HG03442 (cell line): Measurements from ENCODE around the gene DAO.
"Not testable (repeated sequence)": the region's sequence is repeated elsewhere in the genome, so short reads cannot be mapped to it uniquely, and the experiment has no call there.

ENCODE experiments used
- ATAC-seq: cut with Tn5 transposase; IDR thresholded peaks from one replicate; pipeline ENCODE4 v1.9.1; 2021; ENCODE audit warnings: mild to moderate bottlenecking, moderate library complexity; ENCODE audit not compliant: unreplicated experiment

Gene DAO

GRCh38 chr12:108849660-108850059, 30.2 kb upstream of the DAO start:
- ATAC-seq = no peak

- ATAC-seq = peak; percentile 44
Observed at GRCh38 chr12:108850854-108851573, 28.9 kb upstream of the DAO start.

DNA sequence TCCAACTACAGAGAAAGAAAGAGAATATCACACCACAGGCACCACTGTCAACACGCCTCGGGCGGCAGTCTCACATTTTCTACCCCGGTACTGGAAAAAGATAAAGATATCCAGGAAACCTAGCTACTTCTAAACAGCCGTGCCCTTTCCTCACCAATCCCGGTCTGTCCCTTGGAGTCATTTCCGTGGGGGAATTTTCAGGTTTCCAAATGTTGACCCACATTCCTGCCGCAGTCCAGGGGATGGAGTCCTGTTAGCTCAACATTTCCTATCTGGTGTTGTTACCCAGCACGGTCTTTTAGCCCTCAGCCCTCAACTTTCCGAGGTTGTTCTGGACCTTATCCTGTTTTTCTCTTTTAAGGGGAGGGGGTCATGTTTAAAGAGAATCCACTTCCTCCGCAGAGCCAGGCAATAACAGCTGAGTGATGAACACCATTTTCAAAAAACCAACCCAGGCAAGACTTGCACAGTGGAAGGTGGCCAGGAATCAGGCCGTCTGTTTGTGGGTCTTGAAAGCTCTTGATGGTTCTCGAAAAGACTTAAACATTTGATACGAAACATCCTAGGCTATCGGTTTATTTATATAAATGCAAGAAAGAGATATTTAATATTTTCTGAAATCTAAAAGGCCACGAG, 27.1 kb upstream of the DAO start:
- ATAC-seq = no peak

DNA sequence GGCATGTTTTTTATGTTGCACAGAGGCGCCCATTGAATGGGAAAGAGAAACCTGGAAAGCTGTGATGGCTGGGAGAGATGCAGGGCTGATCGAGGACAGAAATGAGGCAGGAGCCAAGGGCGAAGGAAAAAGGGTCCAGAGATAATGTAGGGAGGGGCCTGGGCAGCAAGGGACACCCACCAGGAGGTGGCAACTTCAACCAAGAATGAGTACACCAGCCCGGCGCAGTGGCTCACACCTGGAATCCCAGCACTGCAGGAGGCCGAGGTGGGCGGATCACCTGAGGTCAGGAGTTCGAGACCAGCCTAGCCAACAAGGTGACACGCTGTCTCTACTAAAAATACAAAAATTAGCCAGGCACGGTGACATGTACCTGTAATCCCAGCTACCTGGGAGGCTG, 26.5 kb upstream of the DAO start:
- ATAC-seq = no peak

GRCh38 chr12:108853981-108854446, 25.9 kb upstream of the DAO start:
- no peak for ATAC-seq

GRCh38 chr12:108854451-108855283, 25.2 kb upstream of the DAO start:
- ATAC-seq = no peak

GRCh38 chr12:108855284-108856169, 24.4 kb upstream of the DAO start:
- ATAC-seq = no peak

- no peak for ATAC-seq
Observed at GRCh38 chr12:108856170-108856427, 23.8 kb upstream of the DAO start.

DNA sequence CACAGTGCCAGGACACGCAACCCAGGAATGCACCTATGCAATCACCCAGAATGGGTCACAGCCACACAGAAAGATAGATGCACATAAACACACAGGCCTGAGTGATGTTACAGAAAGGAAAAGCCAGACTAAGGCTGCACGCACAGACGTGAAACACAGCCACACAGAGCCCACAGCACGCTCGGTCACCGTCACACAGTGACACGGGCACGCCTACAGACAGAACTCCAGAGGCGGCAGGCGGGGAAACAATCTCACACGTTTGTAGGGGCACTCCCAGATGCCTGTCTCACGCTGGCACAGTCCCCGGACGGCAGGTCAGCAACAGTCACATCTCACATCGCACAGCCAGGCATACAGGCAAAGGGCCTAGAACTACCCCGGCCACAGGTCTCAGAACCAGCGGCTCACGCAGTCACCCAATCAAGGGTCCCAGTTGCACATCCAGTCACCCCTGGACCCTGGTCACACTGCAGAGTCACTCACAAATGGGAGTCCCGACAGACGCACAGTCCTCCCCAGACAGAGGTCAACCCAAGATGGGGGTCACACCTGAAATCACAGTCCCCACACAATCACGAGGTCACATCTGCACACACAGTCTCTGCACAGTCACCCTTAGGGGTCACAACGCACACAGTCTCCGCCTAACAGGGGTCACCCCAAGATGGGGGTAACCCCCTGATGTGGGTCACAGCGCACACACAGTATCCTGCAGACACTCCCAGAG, 23.3 kb upstream of the DAO start:
- peak; percentile 21 for ATAC-seq

DNA sequence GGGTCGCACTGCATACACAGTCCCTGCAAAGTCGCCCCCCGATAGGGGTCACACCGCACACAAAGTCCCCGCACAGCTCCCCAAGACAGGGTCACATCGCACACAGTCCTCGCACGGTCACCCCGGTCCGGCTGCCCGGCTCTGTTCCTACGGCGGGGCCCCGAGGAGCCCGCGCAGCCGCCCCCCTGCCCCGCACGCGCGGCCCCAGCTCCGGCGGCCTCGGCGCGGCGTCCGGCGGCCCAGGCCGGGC, 22.8 kb upstream of the DAO start:
- ATAC-seq = no peak

DNA sequence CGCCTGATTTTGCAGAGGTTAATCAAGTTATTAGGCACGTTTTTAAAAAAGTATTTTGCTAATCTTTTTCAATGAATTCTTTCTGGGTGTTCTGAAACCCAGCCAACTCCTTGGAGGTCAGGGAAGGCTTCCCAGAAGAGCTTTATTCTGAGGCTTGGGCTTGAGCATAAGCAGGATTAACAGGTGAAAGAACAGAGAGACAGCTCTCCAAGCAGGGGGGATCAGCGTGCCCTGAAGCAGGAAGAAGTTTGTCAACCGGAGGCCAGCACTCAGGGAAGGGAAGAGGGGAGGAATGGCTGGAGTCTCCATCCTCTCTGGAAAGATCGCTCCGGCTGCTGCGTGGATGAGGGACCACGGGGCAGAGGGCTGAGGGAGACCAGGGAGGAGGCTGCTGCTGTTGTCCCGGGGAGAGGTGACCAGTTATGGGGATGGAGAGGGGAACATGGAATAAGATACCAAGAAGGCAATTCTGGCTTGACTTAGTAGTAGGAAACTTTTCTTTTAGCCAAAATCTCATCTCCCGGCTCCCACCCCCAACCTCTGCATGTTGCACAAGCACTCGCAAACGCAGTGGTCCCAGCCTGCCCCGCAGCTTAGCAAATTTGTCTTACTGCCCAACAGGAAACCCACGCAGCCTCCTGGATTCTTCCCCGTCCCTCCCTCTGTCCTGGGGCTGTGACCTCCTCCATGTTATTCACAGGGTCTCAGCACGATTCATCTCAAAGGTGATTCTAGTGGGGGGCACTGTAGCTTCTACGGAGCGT, 21.4 kb upstream of the DAO start:
- ATAC-seq = no peak

DNA sequence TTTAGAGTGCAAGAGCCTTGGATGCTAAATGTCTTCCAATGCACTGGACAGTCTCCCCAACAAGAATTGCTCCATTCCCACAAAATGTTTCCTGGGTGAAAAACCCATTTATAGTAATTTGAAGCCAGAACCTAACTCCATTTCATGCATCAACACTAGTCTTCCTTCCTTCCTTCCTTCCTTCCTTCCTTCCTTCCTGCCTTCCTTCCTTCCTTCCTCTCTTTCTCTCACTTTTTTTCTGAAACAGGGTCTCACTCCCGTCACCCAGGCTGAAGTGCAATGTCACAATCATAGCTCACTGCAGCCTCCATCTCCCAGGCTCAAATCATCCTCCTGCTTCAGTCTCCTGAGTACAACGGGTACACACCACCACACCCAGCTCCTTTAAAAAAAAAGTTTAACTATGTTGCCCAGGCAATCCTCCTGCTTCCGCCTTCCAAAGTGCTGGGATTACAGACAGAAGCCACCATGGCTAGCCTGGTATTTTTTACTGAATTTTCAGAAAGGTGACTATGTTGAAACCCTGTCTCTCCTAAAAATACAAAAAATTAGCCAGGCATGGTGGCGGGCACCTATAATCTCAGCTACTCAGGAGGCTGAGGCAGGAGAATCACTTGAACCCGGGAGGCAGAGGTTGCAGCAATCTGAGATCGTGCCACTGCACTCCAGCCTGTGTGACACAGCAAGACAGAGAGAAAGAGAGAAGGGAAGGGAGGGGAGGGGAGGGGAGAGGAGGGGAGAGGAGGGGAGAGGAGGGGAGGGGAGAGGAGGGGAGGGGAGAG, 20.6 kb upstream of the DAO start:
- not testable (repeated sequence) for ATAC-seq

DNA sequence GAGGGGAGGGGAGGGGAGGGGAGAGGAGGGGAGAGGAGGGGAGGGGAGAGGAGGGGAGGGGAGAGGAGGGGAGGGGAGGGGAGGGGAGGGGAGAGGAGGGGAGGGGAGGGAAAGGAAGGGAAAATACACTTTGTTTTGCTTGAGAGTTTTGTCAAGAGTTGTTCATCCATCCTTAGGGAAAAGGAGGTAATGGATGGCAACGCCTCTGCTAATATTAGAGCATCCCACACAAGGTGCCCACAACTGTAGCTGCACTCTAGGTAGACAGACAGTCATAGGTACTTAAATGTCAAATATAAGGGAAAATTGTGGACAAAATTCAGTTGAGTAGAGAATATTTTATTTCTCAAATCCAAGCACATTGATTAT, 20.0 kb upstream of the DAO start:
- no peak for ATAC-seq

DNA sequence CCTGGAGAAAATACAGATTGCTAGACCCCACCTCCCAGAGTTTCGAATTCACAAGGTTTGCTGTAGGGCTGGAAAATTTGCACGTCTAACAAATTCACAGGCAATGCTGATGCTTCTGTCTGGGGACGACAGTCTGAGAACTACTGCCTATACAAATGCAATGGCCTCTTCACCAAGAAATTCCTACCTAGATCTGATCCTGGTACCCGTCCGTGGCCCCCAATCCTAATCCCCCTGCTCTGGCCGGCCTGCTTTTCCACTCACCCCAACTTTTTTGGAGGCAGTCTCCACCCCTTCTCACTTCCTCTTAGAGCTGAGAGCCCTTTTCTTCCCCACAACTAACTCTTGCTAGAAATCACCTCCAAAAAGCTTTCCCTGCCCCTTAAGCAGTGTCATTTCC, 19.4 kb upstream of the DAO start:
- ATAC-seq = no peak

GRCh38 chr12:108861878-108862587, 17.9 kb upstream of the DAO start:
- ATAC-seq = no peak

DNA sequence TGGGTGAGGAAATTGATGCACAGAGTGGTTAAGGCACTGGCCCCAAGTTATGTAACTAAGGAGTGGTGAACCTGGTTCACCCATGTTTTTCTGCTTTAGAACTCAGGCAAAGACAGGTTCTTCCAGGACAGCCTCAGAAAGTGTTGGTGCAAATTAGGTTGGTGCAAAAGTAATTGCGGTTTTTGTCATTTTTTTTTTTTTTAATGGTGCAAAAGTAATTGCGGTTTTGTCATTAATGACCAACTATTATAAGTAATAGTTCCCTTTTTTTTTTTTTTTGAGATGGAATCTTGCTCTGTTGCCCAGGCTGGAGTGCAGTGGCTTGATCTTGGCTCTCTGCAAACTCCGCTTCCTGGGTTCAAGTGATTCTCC, 17.3 kb upstream of the DAO start:
- no peak for ATAC-seq

GRCh38 chr12:108865169-108865568, 14.7 kb upstream of the DAO start:
- ATAC-seq = no peak

DNA sequence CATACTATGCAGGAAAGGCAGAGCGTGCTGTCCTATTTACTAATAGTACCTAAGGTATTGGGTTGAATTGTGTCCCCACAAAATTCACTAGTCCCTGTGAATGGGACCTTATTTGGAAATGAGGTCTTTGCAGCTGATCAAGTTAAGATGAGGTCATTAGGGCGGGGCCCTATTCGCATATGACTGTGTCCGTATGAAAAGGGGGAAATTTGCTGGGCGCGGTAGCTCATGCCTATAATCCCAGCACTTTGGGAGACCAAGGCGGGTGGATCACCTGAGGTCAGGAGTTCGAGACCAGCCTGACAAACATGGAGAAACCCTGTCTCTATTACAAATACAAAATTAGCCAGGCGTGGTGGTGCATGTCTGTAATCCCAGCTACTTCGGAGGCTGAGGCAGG, 13.8 kb upstream of the DAO start:
- ATAC-seq = not testable (repeated sequence)

- ATAC-seq = no peak
Observed at GRCh38 chr12:108868781-108869180, 11.1 kb upstream of the DAO start.
